ENCODE data around the gene TF. TPM values are rescaled to one million over a fixed set of nuclear protein-coding genes. Genes with fewer than 3 reads are reported as not detected.

Gene TF
- polyA plus RNA-seq, 3 donors: 0.73 TPM; not detected in 2

DNA sequence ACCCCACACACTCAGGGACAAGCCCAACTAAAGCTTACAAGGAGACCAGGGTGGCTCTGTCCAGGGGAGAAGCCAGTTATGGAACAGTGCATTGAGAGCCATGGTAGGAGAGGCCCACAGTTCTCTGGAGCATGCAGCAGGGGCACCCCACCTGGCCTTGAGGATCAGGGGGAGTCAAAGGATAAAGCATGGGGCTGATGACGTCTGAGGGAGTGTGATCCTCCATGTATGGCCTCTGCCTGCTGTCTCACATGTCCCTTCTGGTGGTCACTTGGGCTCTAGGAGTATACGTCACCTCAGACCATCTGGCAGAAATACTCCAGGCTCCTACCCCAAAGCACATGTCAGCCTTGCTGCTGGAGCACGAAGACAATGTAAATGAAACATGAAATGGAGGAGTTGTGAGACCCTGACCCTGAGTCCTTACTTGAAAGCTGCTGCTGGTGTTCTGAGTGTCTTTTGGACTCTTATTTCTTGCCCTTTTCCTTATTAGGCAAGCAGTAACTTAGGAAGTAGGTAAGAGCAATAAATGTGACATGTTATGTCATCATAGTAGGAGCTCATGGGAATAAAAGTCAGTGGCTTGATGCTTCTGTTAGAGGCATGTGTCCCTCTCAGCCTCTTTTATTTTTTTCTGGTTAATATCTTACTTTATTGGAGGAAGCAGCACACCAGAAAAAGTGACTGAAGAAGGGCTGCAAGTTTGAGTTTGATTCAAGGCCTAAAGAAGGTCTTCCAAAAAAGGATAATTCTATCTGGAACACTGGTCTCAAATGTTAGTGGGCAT lies 74.9 kb downstream of the TF start:
- Histone ChIP-seq H4K20me1 (ENCODE audit: insufficient read depth, low read length) (no peaks in the 10 kb centered on the region), H3K4me1 (ENCODE audit: control insufficient read depth in 1 of 2, insufficient read depth in 2 of 2, low read length in 2 of 2) (no peaks in the 10 kb centered on the region), H3K27ac (ENCODE audit: low read depth in 1 of 2, low read length in 2 of 2) (no peak overlapping the region), H3K4me3 (replicated peaks in 1 of 3; ENCODE audit: low read depth in 2 of 3, low read length in 3 of 3) (no peak overlapping the region), H3K79me2 (ENCODE audit: insufficient read depth, low read length) (no peaks in the 10 kb centered on the region), H3K9ac (ENCODE audit: insufficient read depth, low read length, poor library complexity, severe bottlenecking) (no peak overlapping the region), H3K4me2 (replicated peaks; ENCODE audit: extremely low read depth, low read length, poor library complexity, severe bottlenecking) (no peak overlapping the region), H2AFZ (ENCODE audit: insufficient read depth, low read depth, low read length, poor library complexity, severe bottlenecking) (no peak overlapping the region), H3K9me3 (replicated peaks in 1 of 2; ENCODE audit: control insufficient read depth in 1 of 2, insufficient read depth in 1 of 2, low read length in 2 of 2) (no peaks in the 10 kb centered on the region), H3K27me3 (ENCODE audit: control insufficient read depth in 2 of 2, insufficient read depth in 2 of 2, low read length in 2 of 2) (no peaks in the 10 kb centered on the region), H3K36me3 (replicated peaks in 1 of 2; ENCODE audit: control insufficient read depth in 1 of 2, insufficient read depth in 2 of 2, low read length in 2 of 2) (peaks cover 66 to 86% of the 10 kb centered on the region in 2 donors)
- no peak for DNase-seq
- Mint-ChIP-seq H3K4me3 (no peak overlapping the region), H3K27me3 (ENCODE audit: low read depth in 3 of 3) (no peaks in the 10 kb centered on the region), H3K27ac (peak overlapping the region in 1 of 7 donors; percentile 40), H3K9me3 (no peaks in the 10 kb centered on the region), H3K36me3 (peaks cover 66 to 70% of the 10 kb centered on the region in 2 donors), H3K4me1 (no peaks in the 10 kb centered on the region)
- WGBS (ENCODE audit: insufficient coverage): 100% methylated on average over 1 of the region's 3 CpGs
- intact Hi-C loops (cut with micrococcal nuclease): no loop called here
- TF ChIP-seq, protein P1, sequence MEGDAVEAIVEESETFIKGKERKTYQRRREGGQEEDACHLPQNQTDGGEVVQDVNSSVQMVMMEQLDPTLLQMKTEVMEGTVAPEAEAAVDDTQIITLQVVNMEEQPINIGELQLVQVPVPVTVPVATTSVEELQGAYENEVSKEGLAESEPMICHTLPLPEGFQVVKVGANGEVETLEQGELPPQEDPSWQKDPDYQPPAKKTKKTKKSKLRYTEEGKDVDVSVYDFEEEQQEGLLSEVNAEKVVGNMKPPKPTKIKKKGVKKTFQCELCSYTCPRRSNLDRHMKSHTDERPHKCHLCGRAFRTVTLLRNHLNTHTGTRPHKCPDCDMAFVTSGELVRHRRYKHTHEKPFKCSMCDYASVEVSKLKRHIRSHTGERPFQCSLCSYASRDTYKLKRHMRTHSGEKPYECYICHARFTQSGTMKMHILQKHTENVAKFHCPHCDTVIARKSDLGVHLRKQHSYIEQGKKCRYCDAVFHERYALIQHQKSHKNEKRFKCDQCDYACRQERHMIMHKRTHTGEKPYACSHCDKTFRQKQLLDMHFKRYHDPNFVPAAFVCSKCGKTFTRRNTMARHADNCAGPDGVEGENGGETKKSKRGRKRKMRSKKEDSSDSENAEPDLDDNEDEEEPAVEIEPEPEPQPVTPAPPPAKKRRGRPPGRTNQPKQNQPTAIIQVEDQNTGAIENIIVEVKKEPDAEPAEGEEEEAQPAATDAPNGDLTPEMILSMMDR (IDR thresholded peaks at IDR 0.05): no peak

DNA sequence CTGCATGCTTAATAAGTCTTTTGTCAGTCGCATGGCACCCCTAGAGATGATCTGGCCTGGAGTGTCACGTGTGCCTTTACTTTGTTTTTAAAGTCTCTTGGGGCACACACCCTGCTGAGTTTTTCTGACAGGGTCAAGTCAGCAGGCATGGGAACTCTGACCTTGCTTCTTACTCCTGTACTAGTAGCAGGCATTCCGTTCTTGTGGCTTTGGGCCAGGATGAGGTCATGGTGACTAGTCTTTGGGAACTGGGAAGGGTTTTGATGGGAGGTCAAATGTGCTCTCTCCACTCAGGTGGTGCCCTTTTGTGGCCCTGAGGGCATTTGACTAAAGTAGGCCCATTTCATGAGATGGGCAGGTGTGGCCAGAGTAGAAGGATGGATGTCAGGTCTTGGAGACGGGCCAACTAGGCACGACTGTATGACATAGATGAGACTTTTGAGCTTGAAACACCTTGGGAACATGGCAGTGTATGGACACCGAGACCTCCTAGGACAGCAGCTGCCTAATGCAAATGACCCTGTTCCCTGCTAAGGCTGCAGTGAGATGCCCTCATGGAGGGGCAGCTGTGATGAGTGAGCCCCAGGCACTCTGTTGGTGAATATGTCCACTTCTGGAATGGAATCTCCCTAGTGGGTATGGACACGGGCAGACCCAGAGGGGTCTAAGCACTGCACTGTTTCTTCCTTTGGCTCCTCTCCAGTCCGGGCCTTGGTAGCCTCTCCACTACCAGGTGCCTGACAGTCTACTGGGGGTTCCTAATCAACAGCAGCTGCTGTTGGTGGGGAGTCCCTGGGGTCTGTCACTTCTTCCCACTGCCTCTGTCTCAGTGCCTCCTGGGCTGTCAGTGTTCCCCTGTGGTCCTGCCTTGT lies 75.8 kb downstream of the TF start:
- no peaks in the 10 kb centered on the region for H3K27me3 Mint-ChIP-seq (ENCODE audit: low read depth in 3 of 3)
- H3K36me3 Mint-ChIP-seq: peaks cover 61 to 63% of the 10 kb centered on the region in 2 donors
- peak overlapping the region in 3 of 7 donors; percentile 6 to 42 (median 26) for H3K27ac Mint-ChIP-seq
- Histone ChIP-seq H4K20me1 (ENCODE audit: insufficient read depth, low read length) (no peaks in the 10 kb centered on the region), H3K79me2 (ENCODE audit: insufficient read depth, low read length) (no peaks in the 10 kb centered on the region), H3K4me1 (ENCODE audit: control insufficient read depth in 1 of 2, insufficient read depth in 2 of 2, low read length in 2 of 2) (no peaks in the 10 kb centered on the region), H3K36me3 (replicated peaks in 1 of 2; ENCODE audit: control insufficient read depth in 1 of 2, insufficient read depth in 2 of 2, low read length in 2 of 2) (peaks cover 57 to 76% of the 10 kb centered on the region in 2 donors), H3K9ac (ENCODE audit: insufficient read depth, low read length, poor library complexity, severe bottlenecking) (no peak overlapping the region), H3K4me2 (replicated peaks; ENCODE audit: extremely low read depth, low read length, poor library complexity, severe bottlenecking) (no peak overlapping the region), H3K27ac (ENCODE audit: low read depth in 1 of 2, low read length in 2 of 2) (no peak overlapping the region), H3K4me3 (replicated peaks in 1 of 3; ENCODE audit: low read depth in 2 of 3, low read length in 3 of 3) (no peak overlapping the region), H3K9me3 (replicated peaks in 1 of 2; ENCODE audit: control insufficient read depth in 1 of 2, insufficient read depth in 1 of 2, low read length in 2 of 2) (no peaks in the 10 kb centered on the region), H2AFZ (ENCODE audit: insufficient read depth, low read depth, low read length, poor library complexity, severe bottlenecking) (no peak overlapping the region), H3K27me3 (ENCODE audit: control insufficient read depth in 2 of 2, insufficient read depth in 2 of 2, low read length in 2 of 2) (no peaks in the 10 kb centered on the region)
- no peaks in the 10 kb centered on the region for H3K9me3 Mint-ChIP-seq
- H3K4me1 Mint-ChIP-seq: no peaks in the 10 kb centered on the region
- WGBS (ENCODE audit: insufficient coverage): 97% methylated on average over 7 of the region's 8 CpGs
- TF ChIP-seq, protein P1 (IDR thresholded peaks at IDR 0.05): no peak
- no peak overlapping the region for H3K4me3 Mint-ChIP-seq
- intact Hi-C loops (cut with micrococcal nuclease): no loop called here
- no peak for DNase-seq

Measured in CD14-positive monocyte (primary cell).